ENCODE data around the gene LAMB1.
"Not testable (repeated sequence)": the region's sequence is repeated elsewhere in the genome, so short reads cannot be mapped to it uniquely, and the experiment has no call there.

LAMB1 gene

GRCh38 chr7:108002726-108003598 is at the start of gene LAMB1:
Gene LAMB1, minus strand, starts transcription at chr7:108003161. Its CDS starts 276 bp downstream, at chr7:108002885.
- no peak for DNase-seq

- no peak for DNase-seq
Observed at GRCh38 chr7:108051454-108051853, 48.5 kb upstream of the LAMB1 start.

GRCh38 chr7:108049962-108050361 is 47.0 kb upstream of the LAMB1 start:
- no peak for DNase-seq

GRCh38 chr7:108048422-108048821 is 45.5 kb upstream of the LAMB1 start:
- no peak for DNase-seq

GRCh38 chr7:108046952-108047506 is 44.1 kb upstream of the LAMB1 start:
- DNase-seq = no peak

GRCh38 chr7:108045669-108046068 is 42.7 kb upstream of the LAMB1 start:
- no peak for DNase-seq

- DNase-seq = no peak
Observed at GRCh38 chr7:108045154-108045553, 42.2 kb upstream of the LAMB1 start.

- no peak for DNase-seq
Observed at GRCh38 chr7:108044345-108044744, 41.4 kb upstream of the LAMB1 start.

- DNase-seq = no peak
Observed at GRCh38 chr7:108038986-108039385, 36.0 kb upstream of the LAMB1 start.

GRCh38 chr7:108037741-108038140 is 34.8 kb upstream of the LAMB1 start:
- no peak for DNase-seq

- no peak for DNase-seq
Observed at GRCh38 chr7:108037140-108037539, 34.2 kb upstream of the LAMB1 start.

- no peak for DNase-seq
Observed at GRCh38 chr7:108034586-108034985, 31.6 kb upstream of the LAMB1 start.

GRCh38 chr7:108033776-108034497 is 31.0 kb upstream of the LAMB1 start:
- DNase-seq = no peak

GRCh38 chr7:108033309-108033708 is 30.3 kb upstream of the LAMB1 start:
- DNase-seq = not testable (repeated sequence)

GRCh38 chr7:108030516-108030915 is 27.6 kb upstream of the LAMB1 start:
- DNase-seq = no peak

GRCh38 chr7:108029034-108029433 is 26.1 kb upstream of the LAMB1 start:
- no peak for DNase-seq

GRCh38 chr7:108028111-108028510 is 25.1 kb upstream of the LAMB1 start:
- DNase-seq = no peak

GRCh38 chr7:108027239-108027638 is 24.3 kb upstream of the LAMB1 start:
- no peak for DNase-seq

GRCh38 chr7:108026647-108027046 is 23.7 kb upstream of the LAMB1 start:
- no peak for DNase-seq

GRCh38 chr7:108026116-108026515 is 23.2 kb upstream of the LAMB1 start:
- no peak for DNase-seq

- DNase-seq = no peak
Observed at GRCh38 chr7:108024538-108024937, 21.6 kb upstream of the LAMB1 start.

GRCh38 chr7:108020585-108020984 is 17.6 kb upstream of the LAMB1 start:
- no peak for DNase-seq

GRCh38 chr7:108018668-108019067 is 15.7 kb upstream of the LAMB1 start:
- no peak for DNase-seq

- DNase-seq = no peak
Observed at GRCh38 chr7:108017776-108018151, 14.8 kb upstream of the LAMB1 start.
